NCI-H526 treated with DMSO at 0.1 percent for 48 hours (cell line): ENCODE results near the gene PPM1B.
"Not testable (repeated sequence)": the region's sequence is repeated elsewhere in the genome, so short reads cannot be mapped to it uniquely, and the experiment has no call there.

Experiments used
- DNase-seq: peaks from one replicate; lab custom pipeline; 2025; lab: John Stamatoyannopoulos, UW

Gene PPM1B

DNA sequence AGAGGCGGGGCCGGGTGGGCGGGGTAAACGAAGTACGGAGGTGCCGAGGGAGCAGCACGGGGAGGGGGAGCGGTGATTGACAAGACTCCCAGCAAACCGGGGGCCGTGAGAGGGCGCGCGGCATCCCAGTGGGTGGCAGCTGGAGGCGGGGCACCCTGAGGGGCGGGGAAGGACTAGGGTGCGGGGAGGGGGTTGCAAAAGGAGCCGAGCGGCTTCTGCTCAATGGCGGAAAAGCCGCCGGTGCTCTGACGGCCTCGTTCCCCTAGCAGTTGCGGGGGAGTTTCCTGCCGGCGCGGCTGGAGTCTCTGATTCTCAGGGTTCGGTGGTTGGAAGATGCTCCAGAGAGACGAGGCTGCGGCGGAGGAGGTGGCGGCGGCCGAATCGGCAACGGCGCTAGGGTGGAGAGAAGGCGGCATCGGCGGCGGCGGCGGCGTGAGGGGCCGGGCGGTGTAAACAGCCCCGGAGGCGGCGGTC, at the start of gene PPM1B:
Gene PPM1B, plus strand, starts transcription at position 195 of the 474 bp plus-strand sequence. CDS start 32,325 bp downstream, outside the sequence.
- DNase-seq, result no peak

DNA sequence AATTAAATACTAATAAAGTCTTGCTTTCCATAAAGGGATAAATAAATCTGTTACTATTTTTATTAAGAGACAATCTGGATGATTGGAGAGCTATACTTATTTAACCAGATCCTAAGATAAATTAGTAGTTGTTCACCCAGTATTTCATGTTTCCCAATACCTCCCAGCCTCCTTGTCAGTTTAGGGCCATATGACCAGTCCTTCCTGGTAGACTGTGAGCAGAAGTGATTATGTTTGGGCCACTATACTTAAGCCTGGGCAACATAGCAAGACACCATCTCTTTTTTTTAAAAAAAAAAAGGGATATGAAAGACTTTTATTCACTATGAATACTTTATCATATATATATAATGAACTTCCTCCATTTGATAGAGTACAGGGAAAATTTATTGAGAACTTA, 48.8 kb upstream of the PPM1B start:
- no peak for DNase-seq

DNA sequence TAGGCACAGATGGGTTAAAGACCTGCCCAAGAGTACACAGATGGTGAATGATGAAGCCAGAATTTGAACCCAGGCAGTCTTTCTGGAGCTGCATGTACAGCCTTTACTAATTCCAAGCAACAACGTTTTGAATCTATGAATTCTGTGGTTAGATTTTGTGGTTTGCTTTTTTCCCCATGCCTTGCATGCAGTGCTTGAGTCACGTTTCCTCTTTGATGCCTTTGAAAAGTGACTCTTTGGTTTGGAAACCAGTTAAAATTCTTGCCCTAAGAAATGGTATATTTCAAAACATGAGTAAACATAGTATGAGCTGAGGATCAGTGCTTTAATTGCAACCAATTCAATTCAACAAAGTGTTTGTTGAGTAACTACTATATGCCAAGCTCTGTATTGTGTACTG, 48.2 kb upstream of the PPM1B start:
- DNase-seq, result no peak

DNA sequence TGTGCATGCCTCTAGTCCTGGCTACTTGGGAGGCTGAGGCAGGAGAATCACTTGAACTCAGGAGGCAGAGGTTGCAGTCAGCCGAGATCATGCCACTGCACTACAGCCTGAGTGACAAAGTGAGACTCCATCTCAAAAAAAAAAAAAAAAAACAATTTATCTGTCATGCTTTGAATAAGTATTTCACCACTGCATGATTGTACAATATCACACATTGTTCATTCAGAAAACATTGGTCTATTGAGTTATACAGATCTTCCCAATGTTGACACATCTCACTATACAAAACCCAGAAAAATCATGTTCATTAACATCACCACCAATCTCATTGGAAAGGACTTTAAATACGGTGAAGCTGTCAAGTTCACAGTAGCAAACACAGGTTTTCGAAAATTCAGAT, 46.8 kb upstream of the PPM1B start:
- no peak for DNase-seq

DNA sequence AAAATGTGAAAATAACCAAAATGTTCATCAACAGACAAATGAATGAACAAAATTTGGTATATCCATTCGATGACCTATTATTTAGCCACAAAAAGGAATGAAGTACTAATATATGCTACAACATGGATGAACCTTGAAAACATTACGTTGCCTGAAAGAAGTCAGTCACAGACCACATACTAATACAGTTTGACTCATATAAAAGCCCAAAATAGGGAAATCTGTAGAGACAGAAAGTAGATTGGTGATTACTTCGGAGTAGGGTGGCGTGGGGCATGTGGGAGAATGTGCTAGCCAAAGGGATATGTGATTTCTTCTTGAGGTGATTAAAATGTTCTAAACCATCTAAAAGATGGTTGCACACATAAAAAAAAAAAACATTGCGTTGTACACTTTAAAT, 44.2 kb upstream of the PPM1B start:
- no peak for DNase-seq

DNA sequence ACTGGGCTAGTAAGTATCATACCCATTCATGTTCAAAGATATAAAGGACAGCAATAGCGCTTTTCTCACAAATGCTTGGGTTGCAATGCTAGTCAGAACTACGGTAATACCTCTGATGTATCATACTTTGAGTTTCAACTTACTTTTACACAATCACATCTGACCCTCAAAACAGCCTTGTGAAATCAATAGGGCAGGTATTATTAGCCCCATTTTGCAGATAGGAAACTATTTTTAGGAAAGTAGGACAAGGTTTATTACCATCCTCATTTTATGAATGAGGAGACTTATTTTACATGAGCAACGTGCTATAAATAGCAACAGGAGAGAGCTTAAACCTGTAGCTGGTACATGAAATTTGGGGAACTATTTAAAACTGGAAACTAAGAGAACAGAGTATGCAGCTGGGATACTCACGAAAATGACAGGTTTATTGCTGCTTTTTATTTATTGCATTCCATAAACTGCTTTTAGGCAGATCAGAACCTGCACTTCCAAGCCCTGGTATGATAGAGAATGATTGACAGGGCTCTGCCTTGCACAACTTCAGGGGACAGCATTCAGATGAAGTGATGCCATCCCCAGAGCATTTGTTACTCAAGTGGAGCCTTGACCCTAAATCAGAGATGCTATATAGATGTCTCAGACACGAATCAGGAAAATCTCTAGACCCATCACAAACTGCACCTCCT, 42.4 kb upstream of the PPM1B start:
- DNase-seq, result no peak

DNA sequence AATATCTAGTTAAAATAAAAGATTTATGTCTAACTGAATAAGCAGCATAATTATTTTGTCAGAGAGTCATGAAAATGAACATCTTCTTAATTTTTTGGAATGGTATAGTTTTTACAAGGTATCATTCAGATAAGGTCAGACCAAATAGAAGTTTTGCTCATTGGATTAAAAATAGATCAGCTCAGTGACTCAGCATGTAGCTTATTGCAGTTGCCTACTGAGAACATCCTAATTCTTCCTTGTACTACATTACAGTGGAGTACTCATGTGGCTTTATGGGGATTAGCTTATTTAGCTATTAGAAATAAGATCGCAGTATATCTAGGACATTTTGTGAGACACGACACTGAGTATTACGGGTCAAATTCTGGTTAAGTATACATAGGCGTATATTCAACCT, 38.2 kb upstream of the PPM1B start:
- DNase-seq, result no peak

DNA sequence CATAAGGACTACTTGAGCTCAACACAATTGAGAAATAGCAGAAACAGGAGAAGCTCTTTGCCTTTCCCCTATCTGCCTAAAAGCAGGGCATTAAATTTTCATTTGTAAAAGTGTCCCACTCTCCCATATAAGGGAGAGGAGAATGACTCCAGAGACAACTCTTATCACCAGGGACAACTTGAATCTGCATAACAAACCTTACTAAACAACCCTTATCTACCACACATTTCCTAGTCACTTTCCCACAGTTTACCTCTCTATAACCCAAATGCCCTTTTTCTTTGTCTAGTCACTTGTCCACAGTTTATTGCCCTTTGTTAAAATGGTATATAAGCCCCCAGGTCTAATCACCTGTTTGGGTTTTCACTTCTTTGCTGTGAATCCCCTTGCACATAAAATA, 37.5 kb upstream of the PPM1B start:
- DNase-seq, result no peak

DNA sequence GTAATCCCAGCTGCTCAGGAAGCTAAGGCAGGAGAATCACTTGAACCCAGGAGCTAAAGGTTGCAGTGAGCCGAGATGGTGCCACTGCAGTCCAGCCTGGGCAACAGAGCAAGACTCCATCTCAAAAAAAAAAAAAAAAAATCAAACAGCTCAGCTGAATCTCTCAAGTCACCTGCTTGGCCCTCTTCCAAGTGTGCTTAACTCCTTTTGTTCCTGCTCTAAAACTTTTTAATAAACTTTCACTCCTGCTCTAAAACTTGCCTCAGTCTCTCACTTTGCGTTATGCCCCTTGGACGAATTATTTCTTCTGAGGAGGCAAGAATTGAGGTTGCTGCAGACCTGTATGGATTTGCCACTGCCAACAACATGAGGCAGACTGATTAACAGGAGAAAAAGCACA, 35.1 kb upstream of the PPM1B start:
- not testable (repeated sequence) for DNase-seq

DNA sequence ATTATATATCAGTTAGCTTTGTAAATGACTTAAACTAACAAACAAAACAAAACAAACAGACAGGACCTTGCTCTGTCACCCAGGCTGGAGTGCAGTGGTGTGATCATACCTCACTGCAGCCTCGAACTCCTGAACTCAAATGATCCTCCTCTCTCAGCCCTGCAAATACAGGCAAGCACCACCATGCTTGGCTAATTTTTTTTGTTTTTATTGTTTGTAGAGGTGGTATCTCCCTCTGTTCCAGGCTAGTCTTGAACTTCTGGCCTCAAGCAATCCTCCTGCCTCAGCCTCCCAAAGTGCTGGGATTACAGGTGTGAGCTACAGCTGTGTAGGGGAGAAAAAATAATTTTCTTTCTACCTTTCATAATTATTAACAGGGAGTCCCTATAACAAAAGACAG, 33.8 kb upstream of the PPM1B start:
- DNase-seq, result no peak

DNA sequence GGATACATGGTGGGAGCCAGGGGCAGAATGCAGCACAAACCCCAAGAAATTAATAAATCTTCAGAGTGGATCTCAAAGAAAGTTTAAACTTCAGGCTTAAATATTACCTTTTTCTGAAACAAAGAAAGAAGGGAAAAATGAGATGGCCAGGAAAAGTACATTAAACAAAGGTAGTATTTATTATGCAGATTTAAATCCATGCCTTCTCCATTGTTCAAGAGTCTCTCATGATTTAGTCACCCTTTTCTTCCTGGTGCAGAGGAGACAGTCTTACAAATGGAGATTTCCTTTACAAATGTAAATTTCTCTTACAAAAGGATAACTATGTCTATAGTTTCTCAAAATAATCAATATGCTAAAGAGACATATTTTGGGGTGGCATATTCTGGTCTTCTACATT, 33.4 kb upstream of the PPM1B start:
- no peak for DNase-seq

DNA sequence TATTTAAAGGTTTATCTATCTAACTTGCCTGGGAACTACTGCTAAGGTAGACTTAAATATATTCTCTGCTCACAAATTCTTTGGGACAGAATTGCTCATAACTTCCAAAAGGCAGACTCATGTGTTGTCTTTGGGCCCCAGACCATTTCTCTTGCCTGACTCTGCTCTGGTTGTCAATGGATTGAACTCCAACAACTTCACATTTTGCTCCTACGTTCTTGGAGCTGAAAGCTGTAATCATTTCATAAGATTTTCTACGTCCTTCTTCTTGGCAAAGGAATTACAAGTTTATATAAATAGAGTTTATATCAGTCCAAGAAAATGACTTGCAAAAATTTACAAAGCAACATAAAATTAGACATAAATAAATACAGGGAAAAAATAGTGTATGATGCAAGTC, 32.9 kb upstream of the PPM1B start:
- DNase-seq, result no peak

DNA sequence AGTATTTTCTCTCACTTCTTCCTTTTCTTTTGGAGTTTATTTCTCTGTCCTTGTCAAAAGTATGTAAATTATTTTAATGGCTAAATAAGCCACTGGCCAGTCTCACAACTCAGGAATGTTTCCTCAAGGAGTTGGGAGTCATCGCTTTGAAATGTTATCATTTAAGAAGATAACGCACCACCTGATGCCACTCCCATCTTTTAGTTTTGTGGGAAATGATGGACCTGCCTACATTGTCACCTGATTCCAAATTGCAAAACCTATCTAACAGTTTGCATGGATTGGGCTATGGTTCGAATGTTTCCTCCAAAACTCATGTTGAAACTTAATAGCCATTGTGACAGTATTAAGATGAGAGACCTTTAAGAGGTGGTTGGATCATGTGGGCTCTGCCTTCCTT, 32.4 kb upstream of the PPM1B start:
- DNase-seq, result no peak

DNA sequence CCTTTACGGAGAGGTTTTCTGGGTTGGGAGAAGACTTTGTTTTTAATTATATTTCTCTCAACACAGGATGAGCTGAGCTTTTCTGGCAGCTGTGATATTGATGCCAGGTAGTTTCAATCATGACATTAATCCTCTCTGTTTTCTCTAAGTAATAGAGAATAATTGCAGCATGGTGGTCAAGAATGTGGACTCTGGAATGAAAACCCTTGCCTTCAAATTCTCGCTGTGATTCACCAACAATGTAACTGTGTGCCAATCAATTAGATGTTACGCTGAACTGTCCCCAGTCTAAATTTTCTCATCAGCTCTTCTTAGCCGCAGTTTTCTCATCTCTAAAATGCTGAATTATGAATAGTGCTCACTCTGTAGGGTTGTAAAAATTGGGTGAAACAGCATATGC, 31.6 kb upstream of the PPM1B start:
- no peak for DNase-seq

DNA sequence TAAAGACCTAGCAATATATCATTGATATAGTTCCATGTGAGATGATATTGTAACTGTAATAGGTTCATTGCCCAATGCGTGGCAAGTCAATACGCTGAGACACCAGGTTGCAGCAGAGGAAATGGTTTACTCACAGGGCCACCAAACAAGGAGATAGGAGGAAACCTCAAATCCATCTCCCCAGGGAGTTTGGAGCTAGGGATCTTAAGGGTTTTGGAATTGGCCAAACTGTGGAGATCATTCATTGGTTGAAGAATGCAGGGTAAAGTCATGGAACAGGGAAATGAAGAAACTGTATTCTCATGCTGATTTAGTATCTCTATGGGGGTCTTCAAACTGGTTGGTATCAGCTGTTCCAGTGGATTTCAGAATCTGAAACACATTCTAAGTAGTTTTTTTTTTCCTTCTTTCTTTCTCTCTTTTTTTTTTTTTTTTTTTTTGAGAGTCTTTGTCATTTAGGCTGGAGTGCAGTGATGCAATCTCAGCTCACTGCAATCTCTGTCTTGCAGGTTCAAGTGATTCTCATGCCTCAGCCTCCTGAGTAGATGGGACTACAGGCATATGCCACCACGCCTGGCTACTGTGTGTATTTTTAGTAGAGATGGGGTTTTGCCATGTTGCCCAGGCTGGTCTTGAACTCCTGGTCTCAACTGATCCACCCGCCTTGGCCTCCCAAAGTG, 30.7 kb upstream of the PPM1B start:
- DNase-seq, result no peak

DNA sequence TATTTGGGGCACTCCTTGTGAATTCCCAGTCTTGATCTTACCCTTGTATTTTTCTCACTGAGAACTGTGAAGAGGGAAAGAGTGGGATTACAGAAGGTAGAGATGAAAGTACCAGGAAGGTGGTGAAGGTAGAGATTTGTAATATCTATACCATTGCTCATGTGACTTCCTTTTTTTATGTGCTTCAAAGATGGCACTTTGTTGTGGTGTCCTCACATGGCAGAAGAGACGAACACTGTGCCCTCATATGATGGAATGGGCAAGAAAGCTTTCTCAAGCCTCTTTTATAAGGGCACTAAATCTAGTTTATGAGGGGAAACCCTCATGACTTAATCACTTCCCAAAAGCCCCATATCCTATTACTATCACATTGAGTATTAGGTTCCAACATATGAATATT, 28.9 kb upstream of the PPM1B start:
- no peak for DNase-seq

DNA sequence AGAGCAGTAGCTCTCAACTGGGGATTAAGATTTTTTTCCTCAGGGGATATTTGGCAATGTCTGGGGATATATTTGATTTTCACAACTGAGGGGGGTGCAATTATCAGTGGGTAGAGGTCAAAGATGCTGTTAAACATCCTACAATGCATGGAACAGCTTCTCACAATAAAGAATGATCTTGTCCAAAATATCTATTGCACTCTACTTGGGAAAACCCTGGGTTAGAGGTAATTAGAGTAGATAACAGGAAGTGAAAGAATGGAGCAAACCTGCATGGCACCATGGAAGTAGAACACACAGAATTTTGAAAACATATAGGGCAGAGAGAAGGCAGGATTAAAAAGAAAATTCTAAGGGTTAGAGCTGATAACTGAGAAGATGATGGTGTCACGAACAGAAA, 26.4 kb upstream of the PPM1B start:
- no peak for DNase-seq

DNA sequence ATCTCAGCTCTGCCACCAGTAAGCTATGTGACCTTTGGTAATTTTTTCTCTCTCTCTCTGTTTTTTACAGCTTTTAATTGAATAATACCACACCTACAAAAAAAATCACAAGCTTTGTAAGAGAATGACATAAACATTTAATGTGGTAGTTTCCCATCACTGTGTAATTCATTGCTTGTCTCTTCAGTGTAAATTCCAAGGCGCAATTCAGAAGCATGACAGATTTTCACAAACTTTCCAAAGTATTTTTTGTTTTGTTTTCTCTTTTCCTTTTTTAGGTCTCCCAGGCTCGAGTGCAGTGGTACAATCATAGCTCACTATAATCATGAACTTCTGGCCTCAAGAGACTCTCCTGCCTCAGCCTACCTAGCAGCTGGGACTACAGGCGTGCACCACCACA, 25.0 kb upstream of the PPM1B start:
- DNase-seq, result no peak

DNA sequence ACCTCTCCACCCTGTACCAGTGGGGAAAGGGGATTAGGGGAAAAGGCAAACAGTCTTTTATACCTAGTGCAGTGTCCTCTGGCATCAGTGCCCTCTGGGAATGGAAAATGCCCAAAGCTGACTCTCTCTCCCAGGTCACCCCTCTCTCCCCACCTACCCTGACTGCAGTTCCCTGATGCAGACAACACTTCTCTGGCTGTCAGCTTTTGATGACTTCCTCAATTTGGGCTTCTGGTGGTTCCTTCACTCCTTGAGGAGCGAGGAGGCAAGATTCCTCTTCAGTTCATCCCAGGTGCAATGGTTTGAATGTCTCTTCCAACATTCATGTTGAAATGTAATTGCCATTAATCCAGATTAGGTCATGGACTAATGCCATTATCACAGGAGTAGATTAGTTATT, 19.7 kb upstream of the PPM1B start:
- no peak for DNase-seq

DNA sequence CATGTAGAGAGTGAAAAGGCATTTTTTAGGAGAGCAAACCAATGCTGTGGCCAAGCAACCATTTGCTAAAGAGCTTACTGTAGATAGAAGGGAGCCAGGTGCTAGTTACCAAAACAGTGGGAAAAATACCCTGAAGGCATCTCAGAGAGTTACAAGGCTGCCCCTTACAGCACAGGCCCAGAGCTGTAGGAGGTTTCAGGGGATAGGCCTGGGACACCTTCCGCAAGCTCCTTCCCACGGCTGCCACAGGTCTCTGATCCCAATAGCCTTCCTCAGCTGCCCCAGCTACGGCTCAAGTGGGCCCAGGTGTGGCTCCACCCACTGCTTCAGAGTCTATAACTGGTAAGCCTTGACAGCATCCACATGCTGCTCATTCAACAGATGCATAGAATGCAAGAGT, 18.2 kb upstream of the PPM1B start:
- no peak for DNase-seq

DNA sequence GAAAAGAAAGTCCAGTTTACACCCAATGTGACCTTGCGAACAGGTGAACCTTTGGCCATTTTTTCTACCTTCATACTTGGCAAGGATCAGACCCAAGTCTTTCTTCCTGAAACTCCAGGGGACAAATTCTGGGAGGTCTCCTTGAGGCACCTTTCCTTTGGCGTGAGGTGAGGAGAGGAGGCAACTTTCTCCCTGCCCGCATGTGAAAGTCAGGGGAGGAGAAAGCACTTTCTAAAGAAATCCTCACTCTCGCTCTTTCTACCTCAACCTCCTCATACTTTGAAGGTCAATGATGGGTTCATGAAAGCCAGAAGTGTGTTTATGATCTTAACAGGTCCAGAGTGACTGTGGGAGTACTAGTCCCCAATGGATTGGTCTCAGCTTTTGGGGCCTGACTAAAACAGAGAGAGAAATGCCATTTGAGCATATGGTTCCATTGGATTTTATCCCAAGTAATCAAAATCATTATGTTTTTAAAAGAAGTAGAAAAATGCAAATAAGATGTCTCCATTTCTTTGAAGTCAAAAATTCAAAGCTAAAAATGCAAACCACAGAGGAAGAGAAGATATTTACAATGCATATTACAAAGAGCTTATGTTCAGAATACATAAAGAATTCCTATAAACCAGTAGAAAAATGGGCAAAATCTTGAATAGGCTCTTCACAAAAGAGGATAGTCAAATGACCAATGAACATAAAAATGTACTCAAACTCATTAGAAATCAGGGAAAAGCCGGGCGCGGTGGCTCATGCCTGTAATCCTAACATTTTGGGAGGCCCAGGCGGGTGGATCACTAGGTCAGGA, 15.6 kb upstream of the PPM1B start:
- DNase-seq, result no peak

DNA sequence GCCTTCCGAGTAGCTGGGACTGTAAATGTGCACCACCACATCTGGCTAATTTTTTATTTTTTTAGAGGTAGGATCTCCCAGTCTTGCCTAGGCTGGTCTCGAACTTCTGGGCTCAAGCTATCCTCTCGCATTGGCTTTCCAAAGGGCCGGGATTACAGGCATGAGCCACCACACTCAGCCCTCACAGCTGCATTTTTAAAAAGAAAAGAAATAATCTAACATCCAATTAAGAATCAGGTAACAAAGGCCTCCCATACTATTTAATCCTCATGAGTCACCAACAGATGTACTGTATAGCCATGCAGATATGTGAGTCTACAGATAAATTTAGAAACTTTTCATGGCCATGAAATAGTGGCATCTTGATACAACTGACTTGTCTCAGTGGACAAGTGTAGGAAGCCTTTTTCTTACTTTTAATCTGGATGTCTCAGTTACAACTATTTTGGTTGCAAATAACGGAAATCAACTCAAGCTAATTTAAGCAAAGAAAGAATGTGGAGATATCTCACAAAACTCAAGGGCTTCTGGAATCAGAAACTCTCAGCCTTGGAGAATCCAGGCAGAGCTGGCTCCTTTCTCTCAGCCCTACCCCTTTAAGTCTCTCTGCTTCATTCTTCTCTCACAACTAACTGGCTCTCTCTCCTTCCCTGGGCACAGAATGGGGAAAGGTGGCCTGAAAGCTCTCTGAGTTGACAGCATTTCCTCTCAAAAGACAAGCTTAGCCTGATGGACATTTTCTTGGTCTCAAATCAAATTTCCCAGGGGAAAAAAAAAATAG, 12.8 kb upstream of the PPM1B start:
- no peak for DNase-seq
